Measurements from ENCODE around the gene MOGAT3. TPM values are rescaled to one million over a fixed set of nuclear protein-coding genes. Genes with fewer than 3 reads are reported as not detected.

Gene MOGAT3
- total and polyA plus RNA-seq, 8 donors = 0.07 to 0.11 (median 0.08) TPM; not detected in 3

DNA sequence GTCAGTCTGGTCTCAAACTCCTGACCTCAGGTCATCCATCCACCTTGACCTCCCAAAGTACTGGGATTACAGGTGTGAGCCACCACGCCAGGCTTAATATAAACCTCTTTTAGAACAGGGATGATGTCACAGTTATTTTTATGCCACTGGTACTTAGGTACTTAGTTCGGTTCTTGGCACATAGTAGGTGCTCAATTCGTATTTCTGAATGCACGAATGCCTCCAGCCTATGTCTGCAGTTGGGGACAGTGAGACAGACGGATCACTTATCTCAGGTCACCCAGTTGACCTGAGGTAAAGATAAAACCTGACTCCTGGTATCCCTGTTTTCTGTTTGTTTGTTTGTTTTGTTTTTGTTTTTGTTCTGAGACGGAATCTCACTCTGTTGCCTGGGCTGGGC, 14.6 kb downstream of the MOGAT3 start:
- Histone ChIP-seq H3K9me3 (no peaks in the 10 kb centered on the region), H3K27me3 (peaks cover 3 to 68% of the 10 kb centered on the region in 2 donors), H3K36me3 (no peaks in the 10 kb centered on the region), H3K27ac (no peak overlapping the region), H3K4me1 (no peaks in the 10 kb centered on the region), H3K4me3 (no peak overlapping the region)
- intact Hi-C loops (cut with DNase I) = no loop called here
- TF ChIP-seq, protein P1, sequence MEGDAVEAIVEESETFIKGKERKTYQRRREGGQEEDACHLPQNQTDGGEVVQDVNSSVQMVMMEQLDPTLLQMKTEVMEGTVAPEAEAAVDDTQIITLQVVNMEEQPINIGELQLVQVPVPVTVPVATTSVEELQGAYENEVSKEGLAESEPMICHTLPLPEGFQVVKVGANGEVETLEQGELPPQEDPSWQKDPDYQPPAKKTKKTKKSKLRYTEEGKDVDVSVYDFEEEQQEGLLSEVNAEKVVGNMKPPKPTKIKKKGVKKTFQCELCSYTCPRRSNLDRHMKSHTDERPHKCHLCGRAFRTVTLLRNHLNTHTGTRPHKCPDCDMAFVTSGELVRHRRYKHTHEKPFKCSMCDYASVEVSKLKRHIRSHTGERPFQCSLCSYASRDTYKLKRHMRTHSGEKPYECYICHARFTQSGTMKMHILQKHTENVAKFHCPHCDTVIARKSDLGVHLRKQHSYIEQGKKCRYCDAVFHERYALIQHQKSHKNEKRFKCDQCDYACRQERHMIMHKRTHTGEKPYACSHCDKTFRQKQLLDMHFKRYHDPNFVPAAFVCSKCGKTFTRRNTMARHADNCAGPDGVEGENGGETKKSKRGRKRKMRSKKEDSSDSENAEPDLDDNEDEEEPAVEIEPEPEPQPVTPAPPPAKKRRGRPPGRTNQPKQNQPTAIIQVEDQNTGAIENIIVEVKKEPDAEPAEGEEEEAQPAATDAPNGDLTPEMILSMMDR (IDR thresholded peaks at IDR 0.05) = no peak
- no peak for DNase-seq
- no peak for ATAC-seq

DNA sequence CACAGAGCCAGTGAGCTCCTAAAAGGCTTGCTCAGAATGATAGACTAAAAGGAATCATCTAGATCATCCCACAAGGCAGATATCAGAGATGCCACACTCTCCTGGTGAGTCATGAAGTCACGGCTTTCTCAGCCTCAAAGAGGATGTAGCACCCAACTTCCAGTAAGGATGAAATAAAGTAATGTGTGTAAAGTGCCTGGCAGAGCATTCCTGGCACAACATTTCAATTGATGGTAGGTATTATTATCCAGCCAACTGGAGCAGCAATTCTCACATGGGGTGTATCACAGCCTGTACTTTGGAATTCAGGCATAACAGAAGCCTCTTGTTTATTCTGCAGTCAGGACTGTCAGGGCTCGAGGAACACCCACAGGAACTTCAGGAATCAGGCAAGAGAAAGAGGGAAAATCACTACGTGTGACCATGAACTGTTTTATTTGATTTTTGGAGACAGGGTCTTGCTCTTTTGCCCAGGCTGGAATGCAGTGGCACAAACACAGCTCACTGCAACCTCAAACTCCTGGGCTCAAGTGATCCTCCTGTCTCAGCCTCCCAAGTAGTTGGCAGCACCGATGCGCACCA, 15.5 kb downstream of the MOGAT3 start:
- Histone ChIP-seq H3K27me3 (peaks cover 12 to 76% of the 10 kb centered on the region in 2 donors), H3K36me3 (no peaks in the 10 kb centered on the region), H3K27ac (no peak overlapping the region), H3K9me3 (no peaks in the 10 kb centered on the region), H3K4me3 (no peak overlapping the region), H3K4me1 (no peaks in the 10 kb centered on the region)
- TF ChIP-seq, protein P1 (IDR thresholded peaks at IDR 0.05) = no peak
- no peak for DNase-seq
- intact Hi-C loops (cut with DNase I) = no loop called here
- no peak for ATAC-seq

DNA sequence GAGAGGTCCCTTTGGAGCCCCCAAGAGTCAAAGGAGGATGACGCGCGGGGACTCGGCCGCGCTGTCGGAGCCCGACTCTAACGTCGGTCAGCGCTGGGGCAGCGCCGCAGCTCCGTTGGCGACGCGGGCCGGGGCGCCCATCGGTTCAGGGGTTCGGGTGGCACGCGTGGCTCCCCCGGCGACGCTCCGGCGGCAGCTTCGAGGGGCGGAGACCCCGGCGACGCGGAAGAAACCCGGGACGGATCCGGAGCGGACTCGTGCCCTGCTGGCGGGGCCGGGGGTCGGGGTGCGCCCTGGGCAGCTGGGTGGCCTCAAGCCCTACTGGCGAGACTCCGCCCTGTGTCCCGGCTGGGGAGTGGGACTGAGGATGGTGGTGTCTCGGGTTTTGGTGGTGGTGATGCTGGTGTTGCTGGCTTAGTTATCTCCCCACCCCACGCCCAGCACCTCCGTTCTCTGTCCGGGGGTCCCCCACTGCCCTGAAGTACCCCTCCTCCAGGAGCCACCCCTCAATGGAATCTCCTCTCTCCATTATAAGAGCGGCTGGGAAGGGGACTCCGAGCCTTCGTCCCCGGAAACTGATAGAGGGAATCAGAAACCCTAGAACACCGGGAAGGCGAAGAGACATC, 20.6 kb downstream of the MOGAT3 start, which contains the start of gene NAT16:
NAT16 (minus strand) TSS at position 164 of the 626 bp plus-strand sequence. CDS start 5,486 bp downstream, outside the sequence.
- Histone ChIP-seq H3K27ac (no peak within 1 kb of the TSS), H3K9me3 (no peaks in the 10 kb centered on the region), H3K27me3 (peaks cover 63 to 94% of the 10 kb centered on the region in 2 donors), H3K36me3 (no peaks in the 10 kb centered on the region), H3K4me3 (no peak within 1 kb of the TSS), H3K4me1 (no peaks in the 10 kb centered on the region)
- intact Hi-C loops (cut with DNase I) = no loop called here
- no peak for ATAC-seq
- DNase-seq = no peak
- TF ChIP-seq, protein P1 (IDR thresholded peaks at IDR 0.05) = no peak

DNA sequence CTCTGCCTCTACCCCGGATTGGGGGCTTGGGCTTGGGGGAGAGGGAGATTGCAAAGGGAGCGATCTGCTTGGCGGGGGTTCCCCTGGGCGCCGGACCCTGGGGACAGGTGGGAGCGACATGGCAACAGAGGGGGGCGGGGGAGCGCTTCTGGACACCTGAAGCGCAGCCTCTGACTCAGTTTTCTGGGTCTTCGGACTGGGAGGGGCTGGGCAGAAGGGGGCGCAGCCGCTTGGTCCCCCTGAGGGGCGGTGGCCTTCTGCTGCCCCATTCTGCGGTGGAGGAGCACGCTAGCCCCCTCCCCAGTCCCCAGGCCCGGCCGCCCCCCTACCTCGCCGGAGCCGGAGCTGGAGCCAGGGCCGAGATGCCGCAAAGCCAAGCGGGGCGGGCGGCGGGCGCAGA, 21.1 kb downstream of the MOGAT3 start:
- H3K36me3 ChIP-seq = no peaks in the 10 kb centered on the region
- H3K4me3 ChIP-seq = no peak overlapping the region
- no peak for DNase-seq
- no peak overlapping the region for H3K27ac ChIP-seq
- no peaks in the 10 kb centered on the region for H3K9me3 ChIP-seq
- TF ChIP-seq, protein P1 (IDR thresholded peaks at IDR 0.05) = no peak
- no peak for ATAC-seq
- H3K4me1 ChIP-seq = no peaks in the 10 kb centered on the region
- intact Hi-C loops (cut with DNase I) = no loop called here
- H3K27me3 ChIP-seq = peaks cover 68 to 100% of the 10 kb centered on the region in 2 donors

DNA sequence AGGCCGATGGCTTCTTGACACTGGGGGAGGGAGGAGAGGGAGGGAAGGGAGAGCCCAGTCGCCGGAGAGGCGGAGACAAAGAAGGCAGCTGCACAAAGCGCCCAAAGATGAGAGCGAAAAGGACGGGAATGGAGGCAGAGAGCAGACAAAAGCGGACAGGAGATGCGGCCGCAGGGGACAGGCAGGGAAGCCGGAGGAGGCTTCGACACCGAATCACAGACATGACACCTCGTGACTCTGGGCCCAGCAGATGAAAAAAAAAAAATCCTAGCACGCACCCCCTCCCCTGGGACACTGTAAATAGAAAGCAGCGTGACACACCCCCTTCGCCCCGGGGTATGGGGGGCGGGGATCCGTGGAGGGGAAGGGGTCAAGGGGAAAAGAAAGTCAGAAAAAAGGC, 21.7 kb downstream of the MOGAT3 start:
- TF ChIP-seq, protein P1 (IDR thresholded peaks at IDR 0.05) = no peak
- ATAC-seq (no peak), DNase-seq (no peak)
- no peak overlapping the region for H3K4me3 ChIP-seq
- H3K9me3 ChIP-seq = no peaks in the 10 kb centered on the region
- H3K27ac ChIP-seq = no peak overlapping the region
- H3K36me3 ChIP-seq = no peaks in the 10 kb centered on the region
- intact Hi-C loops (cut with DNase I) = no loop called here
- no peaks in the 10 kb centered on the region for H3K4me1 ChIP-seq
- H3K27me3 ChIP-seq = peaks cover 74 to 100% of the 10 kb centered on the region in 2 donors
